ENCODE data around the gene CBFA2T2.
"Not testable (repeated sequence)": the region's sequence is repeated elsewhere in the genome, so short reads cannot be mapped to it uniquely, and the experiment has no call there.

CBFA2T2 gene

GRCh38 chr20:33507461-33507860, 17.6 kb downstream of the CBFA2T2 start:
- no peak for DNase-seq (ENCODE audit: low read depth)

- DNase-seq (ENCODE audit: low read depth), result not testable (repeated sequence)
These were observed 18.1 kb downstream of the CBFA2T2 start for GRCh38 chr20:33508015-33508414.

- not testable (repeated sequence) for DNase-seq (ENCODE audit: low read depth)
These were observed 19.2 kb downstream of the CBFA2T2 start for GRCh38 chr20:33509057-33509456.

- DNase-seq (ENCODE audit: low read depth), result not testable (repeated sequence)
These were observed 22.0 kb downstream of the CBFA2T2 start for GRCh38 chr20:33511876-33512275.

- no peak for DNase-seq (ENCODE audit: low read depth)
These were observed 25.8 kb downstream of the CBFA2T2 start for GRCh38 chr20:33515569-33516216.

GRCh38 chr20:33516882-33517281, 27.0 kb downstream of the CBFA2T2 start:
- DNase-seq (ENCODE audit: low read depth), result no peak

- no peak for DNase-seq (ENCODE audit: low read depth)
These were observed 28.2 kb downstream of the CBFA2T2 start for GRCh38 chr20:33518071-33518470.

- DNase-seq (ENCODE audit: low read depth), result no peak
These were observed 31.6 kb downstream of the CBFA2T2 start for GRCh38 chr20:33521461-33521860.

GRCh38 chr20:33522256-33522820, 32.4 kb downstream of the CBFA2T2 start:
- DNase-seq (ENCODE audit: low read depth), result no peak

GRCh38 chr20:33524261-33524660, 34.4 kb downstream of the CBFA2T2 start:
- no peak for DNase-seq (ENCODE audit: low read depth)

GRCh38 chr20:33526769-33527168, 36.9 kb downstream of the CBFA2T2 start:
- DNase-seq (ENCODE audit: low read depth), result no peak

GRCh38 chr20:33531047-33531877, 41.4 kb downstream of the CBFA2T2 start:
- no peak for DNase-seq (ENCODE audit: low read depth)

- no peak for DNase-seq (ENCODE audit: low read depth)
These were observed 42.0 kb downstream of the CBFA2T2 start for GRCh38 chr20:33531885-33532284.

- DNase-seq (ENCODE audit: low read depth), result no peak
These were observed 43.0 kb downstream of the CBFA2T2 start for GRCh38 chr20:33532753-33533459.

- not testable (repeated sequence) for DNase-seq (ENCODE audit: low read depth)
These were observed 45.8 kb downstream of the CBFA2T2 start for GRCh38 chr20:33535717-33536116.

GRCh38 chr20:33537608-33538007, 47.7 kb downstream of the CBFA2T2 start:
- DNase-seq (ENCODE audit: low read depth), result no peak

GRCh38 chr20:33539129-33539528, 49.2 kb downstream of the CBFA2T2 start:
- no peak for DNase-seq (ENCODE audit: low read depth)

- DNase-seq (ENCODE audit: low read depth), result no peak
These were observed 50.5 kb downstream of the CBFA2T2 start for GRCh38 chr20:33540427-33540826.

- no peak for DNase-seq (ENCODE audit: low read depth)
These were observed 51.2 kb downstream of the CBFA2T2 start for GRCh38 chr20:33541074-33541473.

GRCh38 chr20:33541797-33542196, 51.9 kb downstream of the CBFA2T2 start:
- no peak for DNase-seq (ENCODE audit: low read depth)

GRCh38 chr20:33545763-33546162, 55.9 kb downstream of the CBFA2T2 start:
- DNase-seq (ENCODE audit: low read depth), result no peak

GRCh38 chr20:33549229-33549999, 59.5 kb downstream of the CBFA2T2 start:
- no peak for DNase-seq (ENCODE audit: low read depth)
